ENCODE results near the gene CTIF. TPM values are rescaled to one million over a fixed set of nuclear protein-coding genes. Genes with fewer than 3 reads are reported as not detected.

The CTIF gene
- polyA plus RNA-seq, 1 donor from 2014 or later: 50.2 TPM

- Histone ChIP-seq H3K27ac (ENCODE audit: low read length) (no peak overlapping the region), H3K9me3 (ENCODE audit: low read length) (no peaks in the 10 kb centered on the region), H3K36me3 (ENCODE audit: insufficient read depth, low read length) (peaks cover 5% of the 10 kb centered on the region), H3K4me2 (ENCODE audit: low read length) (no peak overlapping the region), H3K4me3 (ENCODE audit: low read length) (no peak overlapping the region), H3K79me2 (replicated peaks; ENCODE audit: insufficient read depth, low read length) (no peaks in the 10 kb centered on the region), H4K20me1 (ENCODE audit: insufficient read depth) (no peaks in the 10 kb centered on the region), H3K9ac (ENCODE audit: low read length) (no peak overlapping the region), H3K9me2 (ENCODE audit: insufficient read depth, low read length) (no peaks in the 10 kb centered on the region), H3F3A (ENCODE audit: insufficient read depth, low read length, poor library complexity, severe bottlenecking) (no peaks in the 10 kb centered on the region), H3K27me3 (ENCODE audit: insufficient read depth, low read depth, low read length) (no peaks in the 10 kb centered on the region), H2AFZ (ENCODE audit: low read depth, low read length) (no peak overlapping the region)
- no peak for TF ChIP-seq POLR2AphosphoS5 (IDR thresholded peaks at IDR 0.05)
- no peak for TF ChIP-seq TAF1 (IDR thresholded peaks at IDR 0.05; ENCODE audit: low read depth)
- no peak for TF ChIP-seq CTCF (IDR thresholded peaks at IDR 0.05; ENCODE audit: poor library complexity, severe bottlenecking)
- no peak for TF ChIP-seq SMC3 (conservative IDR thresholded peaks at IDR 0.05; ENCODE audit: poor library complexity)
- no peak for TF ChIP-seq RAD21 (conservative IDR thresholded peaks at IDR 0.05)
- TF ChIP-seq EP300 (conservative IDR thresholded peaks at IDR 0.05; ENCODE audit: poor library complexity, severe bottlenecking): no peak
- no peak for TF ChIP-seq EZH2 (IDR thresholded peaks at IDR 0.05; ENCODE audit: borderline replicate concordance, insufficient read depth, low read length, poor library complexity, severe bottlenecking)
- no peak for TF ChIP-seq MXI1 (conservative IDR thresholded peaks at IDR 0.05; ENCODE audit: poor library complexity, severe bottlenecking)
- TF ChIP-seq REST (IDR thresholded peaks at IDR 0.05; ENCODE audit: borderline replicate concordance): no peak
Observed at GRCh38 chr18:48763719-48764100, 224.9 kb downstream of the CTIF start.

GRCh38 chr18:48765053-48765452 is 226.2 kb downstream of the CTIF start:
- H3K27me3 ChIP-seq (ENCODE audit: insufficient read depth, low read depth, low read length): no peaks in the 10 kb centered on the region
- no peaks in the 10 kb centered on the region for H3K9me2 ChIP-seq (ENCODE audit: insufficient read depth, low read length)
- peaks cover 5% of the 10 kb centered on the region for H3K36me3 ChIP-seq (ENCODE audit: insufficient read depth, low read length)

More at GRCh38 chr18:48765053-48765452, 226.2 kb downstream of the CTIF start:
- Histone ChIP-seq H3F3A (ENCODE audit: insufficient read depth, low read length, poor library complexity, severe bottlenecking) (no peaks in the 10 kb centered on the region), H2AFZ (ENCODE audit: low read depth, low read length) (no peak overlapping the region), H3K79me2 (replicated peaks; ENCODE audit: insufficient read depth, low read length) (no peaks in the 10 kb centered on the region), H4K20me1 (ENCODE audit: insufficient read depth) (no peaks in the 10 kb centered on the region), H3K27ac (ENCODE audit: low read length) (no peak overlapping the region), H3K9me3 (ENCODE audit: low read length) (no peaks in the 10 kb centered on the region), H3K9ac (ENCODE audit: low read length) (no peak overlapping the region), H3K4me3 (ENCODE audit: low read length) (no peak overlapping the region), H3K4me2 (ENCODE audit: low read length) (no peak overlapping the region)
- TF ChIP-seq CTCF (IDR thresholded peaks at IDR 0.05; ENCODE audit: poor library complexity, severe bottlenecking) (no peak), MXI1 (conservative IDR thresholded peaks at IDR 0.05; ENCODE audit: poor library complexity, severe bottlenecking) (no peak), TAF1 (IDR thresholded peaks at IDR 0.05; ENCODE audit: low read depth) (no peak), EP300 (conservative IDR thresholded peaks at IDR 0.05; ENCODE audit: poor library complexity, severe bottlenecking) (no peak), REST (IDR thresholded peaks at IDR 0.05; ENCODE audit: borderline replicate concordance) (no peak), RAD21 (conservative IDR thresholded peaks at IDR 0.05) (no peak)

Measured in neural cell (in vitro differentiated cells).